Forelimb muscle (tissue), 1 donor: ENCODE measurements around the gene ERCC3. TPM values are rescaled to one million over a fixed set of nuclear protein-coding genes. Genes with fewer than 3 reads are reported as not detected.
"Not testable (repeated sequence)": the region's sequence is repeated elsewhere in the genome, so short reads cannot be mapped to it uniquely, and the experiment has no call there.

ENCODE experiments used
- DNase-seq: peaks from one replicate; pipeline ENCODE4 v3.0.0-alpha.2; 2013; ENCODE audit warnings: low read depth
- polyA plus RNA-seq: library from polyadenylated mRNA; unstranded; fragments of 120-200 nt; gene quantifications from one replicate; pipeline ENCODE4 v1.2.1, GENCODE V29; 2013; ENCODE audit not compliant: insufficient read length

ERCC3 gene
- polyA plus RNA-seq, 1 donor, result 41.5 TPM

GRCh38 chr2:127226520-127227263 is 67.3 kb downstream of the ERCC3 start:
- no peak for DNase-seq

- DNase-seq, result no peak
Observed at GRCh38 chr2:127226132-127226519, 67.8 kb downstream of the ERCC3 start.

- DNase-seq, result no peak
Observed at GRCh38 chr2:127225186-127225960, 68.6 kb downstream of the ERCC3 start.

GRCh38 chr2:127224135-127224534 is 69.8 kb downstream of the ERCC3 start:
- DNase-seq, result not testable (repeated sequence)

- DNase-seq, result no peak
Observed at GRCh38 chr2:127220768-127221527, 73.0 kb downstream of the ERCC3 start.

GRCh38 chr2:127220102-127220767 is 73.7 kb downstream of the ERCC3 start, which contains the start of gene CYP27C1:
Gene CYP27C1, minus strand, starts transcription at chr2:127220299. Its CDS starts 29 bp downstream, at chr2:127220270.
- DNase-seq, result no peak

- no peak for DNase-seq
Observed at GRCh38 chr2:127219171-127220070, 74.5 kb downstream of the ERCC3 start.

- DNase-seq, result no peak
Observed at GRCh38 chr2:127218812-127219170, 75.2 kb downstream of the ERCC3 start.

GRCh38 chr2:127217470-127218325 is 76.2 kb downstream of the ERCC3 start:
- DNase-seq, result no peak

GRCh38 chr2:127216593-127216992 is 77.4 kb downstream of the ERCC3 start:
- no peak for DNase-seq

GRCh38 chr2:127216095-127216494 is 77.8 kb downstream of the ERCC3 start:
- no peak for DNase-seq

- not testable (repeated sequence) for DNase-seq
Observed at GRCh38 chr2:127214201-127214600, 79.7 kb downstream of the ERCC3 start.

GRCh38 chr2:127208313-127208712 is 85.6 kb downstream of the ERCC3 start:
- DNase-seq, result no peak

Other genes starting within 250 kb of the ERCC3 start
- gene BIN1, start 187.0 kb downstream of the ERCC3 start, polyA plus RNA-seq, result 988 TPM
- gene CYP27C1, start 73.8 kb downstream of the ERCC3 start, polyA plus RNA-seq, result 5.1 TPM
- gene MAP3K2, start 93.8 kb upstream of the ERCC3 start, polyA plus RNA-seq, result 17.8 TPM
- 0.46 TPM for gene PROC, start 124.3 kb upstream of the ERCC3 start, polyA plus RNA-seq
- gene IWS1, start 232.3 kb upstream of the ERCC3 start, polyA plus RNA-seq, result 45.4 TPM
- gene MYO7B, start 241.5 kb upstream of the ERCC3 start, polyA plus RNA-seq, result 1.1 TPM